Middle frontal gyrus (tissue), 1 donor: Measurements from ENCODE around the gene FBXO2.
A peak's percentile ranks its signal among the peaks of the same experiment; 100 is the strongest.

ENCODE experiments used
- DNase-seq: peaks from one replicate; pipeline ENCODE4 v3.0.0-alpha.2; 2015; ENCODE audit warnings: low spot score; ENCODE audit errors: extremely low spot score

FBXO2 gene

GRCh38 chr1:11682799-11683198 lies 28.6 kb upstream of the FBXO2 start:
- no peak for DNase-seq

- DNase-seq = no peak
Observed at GRCh38 chr1:11682287-11682771, 28.1 kb upstream of the FBXO2 start.

GRCh38 chr1:11681071-11681771 lies 27.0 kb upstream of the FBXO2 start, which contains the start of gene MAD2L2:
MAD2L2 (minus strand) TSS chr1:11681148; CDS start chr1:11680601, 547 bp downstream.
- DNase-seq = peak; percentile 63

GRCh38 chr1:11680270-11681070 lies 26.2 kb upstream of the FBXO2 start:
- no peak for DNase-seq

GRCh38 chr1:11678442-11678841 lies 24.2 kb upstream of the FBXO2 start:
- DNase-seq = no peak

GRCh38 chr1:11676386-11677103 lies 22.3 kb upstream of the FBXO2 start:
- no peak for DNase-seq

GRCh38 chr1:11675325-11675724 lies 21.1 kb upstream of the FBXO2 start:
- DNase-seq = no peak

GRCh38 chr1:11674488-11674887 lies 20.3 kb upstream of the FBXO2 start:
- DNase-seq = no peak

GRCh38 chr1:11673089-11673769 lies 19.0 kb upstream of the FBXO2 start:
- DNase-seq = no peak

- no peak for DNase-seq
Observed at GRCh38 chr1:11671544-11672286, 17.5 kb upstream of the FBXO2 start.

- no peak for DNase-seq
Observed at GRCh38 chr1:11671205-11671543, 16.9 kb upstream of the FBXO2 start.

GRCh38 chr1:11670747-11671146 lies 16.5 kb upstream of the FBXO2 start:
- no peak for DNase-seq

- DNase-seq = no peak
Observed at GRCh38 chr1:11668516-11668915, 14.3 kb upstream of the FBXO2 start.

GRCh38 chr1:11664336-11665065 lies 10.3 kb upstream of the FBXO2 start:
- DNase-seq = no peak

GRCh38 chr1:11661103-11661502 lies 6.9 kb upstream of the FBXO2 start:
- DNase-seq = no peak

GRCh38 chr1:11659748-11660147 lies 5.5 kb upstream of the FBXO2 start:
- DNase-seq = no peak

GRCh38 chr1:11658542-11658941 lies 4.3 kb upstream of the FBXO2 start:
- DNase-seq = no peak

- DNase-seq = no peak
Observed at GRCh38 chr1:11657654-11658053, 3.4 kb upstream of the FBXO2 start.

- no peak for DNase-seq
Observed at GRCh38 chr1:11654939-11655808, 945 bp upstream of the FBXO2 start.
